GM21390 (cell line): Measurements from ENCODE around the gene ADD1.

Source experiments
- ATAC-seq: cut with Tn5 transposase; IDR thresholded peaks from one replicate; pipeline ENCODE4 v1.9.1; 2021; ENCODE audit not compliant: unreplicated experiment

The ADD1 gene

DNA sequence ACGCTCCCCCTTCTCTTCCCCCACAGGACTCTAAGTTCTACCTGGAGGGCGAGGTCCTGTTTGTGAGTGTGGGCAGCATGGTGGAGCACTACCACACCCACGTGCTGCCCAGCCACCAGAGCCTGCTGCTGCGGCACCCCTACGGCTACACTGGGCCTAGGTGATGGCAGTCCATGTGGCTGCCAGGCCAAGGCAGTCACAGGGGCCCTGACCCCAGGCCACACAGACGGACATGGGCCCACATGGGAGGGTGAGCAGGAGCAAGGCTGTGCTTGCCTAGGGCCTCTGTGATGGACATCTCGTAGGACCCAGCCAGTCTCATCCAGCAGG, 10.0 kb upstream of the ADD1 start:
- no peak for ATAC-seq

DNA sequence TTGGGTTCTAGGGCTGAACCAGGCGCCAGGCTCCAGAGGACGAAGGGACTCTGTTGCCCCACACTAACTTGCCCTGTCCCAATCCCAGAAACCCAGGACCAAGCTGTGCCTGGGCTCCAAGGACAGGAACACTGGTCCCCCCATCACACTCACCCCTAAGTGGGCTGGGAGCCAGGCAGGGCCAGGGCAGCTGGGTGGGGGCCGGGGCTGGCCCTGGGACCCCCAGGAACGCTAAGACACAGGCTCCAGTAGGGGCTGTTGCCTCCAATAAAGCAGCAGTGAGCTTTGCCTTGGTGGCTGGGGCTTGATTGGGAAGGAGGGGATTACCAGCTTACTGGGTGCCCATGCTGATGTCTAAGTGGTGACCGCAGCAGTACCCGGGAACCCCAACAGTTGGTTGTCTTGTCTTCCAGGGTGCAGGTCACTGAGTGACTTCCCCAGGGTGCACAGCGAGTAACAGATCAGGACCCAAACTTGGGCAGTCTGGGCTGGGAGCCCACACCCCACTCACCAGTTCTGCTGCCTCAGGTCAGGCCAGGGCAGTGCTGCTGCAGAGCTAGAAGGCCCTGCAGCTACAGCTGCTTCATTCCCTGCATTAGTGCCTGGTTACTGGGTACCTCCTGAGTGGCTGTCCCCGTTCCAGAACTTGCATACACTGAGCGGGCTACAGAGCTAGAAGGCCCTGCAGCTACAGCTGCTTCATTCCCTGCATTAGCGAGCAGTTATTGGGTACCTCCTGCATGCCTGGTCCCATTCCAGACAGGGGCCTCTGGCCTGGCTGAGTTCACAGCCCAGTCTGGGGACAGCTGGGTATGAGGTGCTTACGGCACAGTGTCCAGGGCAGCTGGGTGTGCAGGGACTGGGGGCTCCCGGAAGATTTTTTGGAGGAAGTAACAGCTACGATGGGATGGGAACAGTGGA, 9.4 kb upstream of the ADD1 start:
- no peak for ATAC-seq

DNA sequence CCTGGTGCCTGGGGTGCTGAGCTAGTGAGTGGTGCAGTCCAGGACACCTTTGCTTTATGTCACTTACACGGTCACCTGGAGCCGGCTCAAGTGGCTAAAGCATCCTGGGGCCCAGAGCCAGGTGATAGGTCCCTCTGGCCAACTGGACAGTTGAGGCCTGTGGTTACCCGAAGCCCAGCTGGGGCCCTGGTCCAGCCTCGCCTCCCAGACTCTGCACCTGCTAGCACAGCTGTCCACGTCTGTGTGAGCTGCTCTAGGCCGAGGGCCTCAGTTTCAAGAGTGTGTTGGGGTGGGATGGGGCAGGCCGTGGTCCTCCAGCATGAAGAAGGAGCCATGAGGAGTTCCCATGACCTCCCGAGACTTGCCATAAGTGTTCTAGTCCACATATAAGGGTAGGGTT, 7.7 kb upstream of the ADD1 start:
- ATAC-seq: no peak

DNA sequence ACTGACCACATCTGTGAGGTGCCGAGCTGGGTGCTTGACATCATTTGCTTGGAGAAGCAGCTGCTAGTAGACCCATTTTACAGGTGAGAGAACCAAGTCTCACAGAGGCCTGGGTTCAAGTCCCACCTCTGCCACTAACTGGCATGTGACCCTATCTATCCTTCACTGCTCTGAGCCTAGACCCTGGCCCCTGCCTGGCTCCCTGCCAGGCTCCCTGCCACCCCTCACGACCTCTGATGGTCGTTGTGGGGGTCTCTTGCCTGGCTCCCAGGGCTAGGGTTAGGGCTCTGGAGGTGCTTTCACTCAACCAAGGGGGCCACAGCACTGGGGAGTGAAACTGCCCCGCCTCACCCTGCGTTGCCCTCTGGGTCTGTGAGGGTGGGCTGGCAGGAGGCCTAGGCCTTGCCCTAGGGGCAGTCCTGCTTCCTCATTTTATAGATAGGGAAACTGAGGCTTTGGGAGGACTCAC, 7.2 kb upstream of the ADD1 start:
- ATAC-seq: no peak

DNA sequence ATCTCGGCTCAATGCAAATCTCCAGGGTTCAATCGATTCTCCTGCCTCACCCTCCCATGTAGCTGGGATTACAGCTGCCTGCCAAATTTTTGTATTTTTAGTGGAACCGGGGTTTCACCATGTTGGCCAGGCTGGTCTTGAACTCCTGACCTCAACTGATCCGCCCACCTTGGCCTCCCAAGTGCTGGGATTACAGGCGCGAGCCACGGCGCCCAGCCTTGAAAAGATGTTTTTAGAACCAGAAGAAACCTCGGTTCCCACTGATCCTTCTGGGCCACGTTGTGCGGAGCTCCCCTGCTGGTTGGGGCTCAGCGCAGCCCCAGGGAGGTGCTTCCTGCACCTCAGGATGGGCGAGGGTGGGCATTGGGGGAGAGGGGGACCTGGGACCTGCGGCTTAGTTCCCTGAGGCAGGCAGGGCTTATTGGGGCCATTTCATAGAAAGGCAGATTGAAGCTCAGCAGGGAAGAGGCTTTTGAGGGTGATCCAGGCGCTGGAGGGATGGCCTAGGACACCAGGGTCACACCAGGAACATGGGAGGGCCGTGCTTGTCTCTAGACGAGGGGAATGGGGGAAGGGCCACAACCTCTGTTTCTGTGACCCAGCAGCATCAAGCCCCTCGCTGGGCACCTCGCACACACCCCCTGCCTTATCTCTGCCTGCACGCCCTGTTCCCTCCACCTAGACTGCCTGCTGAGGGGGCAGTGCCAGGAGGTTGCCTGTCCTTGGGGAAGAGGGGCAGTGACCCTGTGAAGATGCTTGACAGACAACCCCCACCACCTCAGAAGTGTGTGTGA, 6.3 kb upstream of the ADD1 start:
- ATAC-seq: no peak

DNA sequence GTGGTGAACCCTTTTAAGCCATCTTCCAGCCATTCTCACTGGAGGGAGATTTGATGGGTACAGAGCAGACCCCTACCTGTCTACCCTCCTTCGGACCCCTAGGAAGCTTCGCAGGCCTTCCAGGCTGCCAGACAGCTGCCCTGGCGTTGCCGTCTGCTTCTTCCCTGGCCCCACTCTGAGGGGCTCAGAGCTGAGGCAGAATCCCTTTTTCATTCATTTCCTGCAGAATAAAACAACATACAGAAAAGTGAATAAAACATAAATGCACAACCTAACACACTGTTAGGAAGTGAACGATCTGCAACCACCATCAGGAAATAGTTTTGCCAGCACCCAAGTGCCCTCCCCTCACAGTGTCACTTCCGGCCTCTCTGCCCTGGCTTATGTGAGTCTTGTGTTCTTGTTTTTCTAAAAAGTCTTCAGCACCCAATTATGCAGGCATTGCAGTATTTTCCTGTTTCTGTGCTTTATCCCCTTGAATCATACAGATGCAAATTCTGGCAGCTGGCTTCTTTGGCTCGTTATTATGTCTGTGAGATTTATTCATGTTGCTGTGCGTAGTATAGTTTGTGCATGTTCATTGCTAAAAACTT, 5.6 kb upstream of the ADD1 start:
- ATAC-seq: no peak

DNA sequence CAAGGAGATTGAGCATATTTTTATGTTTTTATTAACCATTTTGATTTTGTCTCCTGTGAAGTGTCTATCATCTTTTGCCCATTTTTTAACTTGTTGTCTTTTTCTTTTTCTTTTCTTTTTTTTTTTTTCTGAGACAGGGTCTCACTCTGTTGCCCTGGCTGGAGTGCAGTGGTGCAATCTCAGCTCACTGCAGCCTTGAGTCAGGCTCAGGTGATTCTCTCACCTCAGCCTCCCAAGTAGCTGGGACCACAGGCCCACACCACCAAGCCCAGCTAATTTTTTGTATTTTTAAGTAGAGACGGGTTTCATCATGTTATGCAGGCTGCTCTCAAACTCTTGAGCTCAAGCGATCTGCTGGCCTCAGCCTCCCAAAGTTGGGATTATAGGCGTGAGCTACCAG, 4.6 kb upstream of the ADD1 start:
- no peak for ATAC-seq

DNA sequence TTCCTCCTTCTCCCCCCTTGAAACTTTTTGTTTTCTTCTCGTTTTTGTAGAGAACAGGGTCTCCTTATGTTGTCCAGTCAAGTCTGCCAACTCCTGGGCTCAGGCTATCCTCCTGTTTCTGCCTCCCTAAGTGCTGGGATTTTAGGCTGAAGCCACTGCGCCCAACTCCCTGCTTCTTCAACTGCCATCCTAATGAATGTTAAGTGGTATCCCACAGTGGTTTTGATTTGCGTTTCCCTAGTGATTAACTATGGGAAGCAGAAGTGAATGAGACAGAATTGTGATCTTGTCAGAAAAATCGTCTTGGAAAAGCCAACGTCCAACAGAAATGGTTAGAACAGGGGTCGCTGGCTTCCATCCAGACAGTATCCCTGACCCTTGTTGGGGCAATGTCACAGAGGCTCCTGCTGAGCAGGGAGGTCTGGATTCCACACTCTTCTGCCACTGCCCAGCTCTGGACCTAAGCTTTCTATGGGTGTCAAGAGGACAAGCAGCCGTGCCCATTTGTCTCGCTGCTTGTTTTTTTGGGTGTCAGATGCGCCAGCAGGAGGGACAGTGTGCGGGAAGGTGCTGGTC, 869 bp upstream of the ADD1 start:
- no peak for ATAC-seq

DNA sequence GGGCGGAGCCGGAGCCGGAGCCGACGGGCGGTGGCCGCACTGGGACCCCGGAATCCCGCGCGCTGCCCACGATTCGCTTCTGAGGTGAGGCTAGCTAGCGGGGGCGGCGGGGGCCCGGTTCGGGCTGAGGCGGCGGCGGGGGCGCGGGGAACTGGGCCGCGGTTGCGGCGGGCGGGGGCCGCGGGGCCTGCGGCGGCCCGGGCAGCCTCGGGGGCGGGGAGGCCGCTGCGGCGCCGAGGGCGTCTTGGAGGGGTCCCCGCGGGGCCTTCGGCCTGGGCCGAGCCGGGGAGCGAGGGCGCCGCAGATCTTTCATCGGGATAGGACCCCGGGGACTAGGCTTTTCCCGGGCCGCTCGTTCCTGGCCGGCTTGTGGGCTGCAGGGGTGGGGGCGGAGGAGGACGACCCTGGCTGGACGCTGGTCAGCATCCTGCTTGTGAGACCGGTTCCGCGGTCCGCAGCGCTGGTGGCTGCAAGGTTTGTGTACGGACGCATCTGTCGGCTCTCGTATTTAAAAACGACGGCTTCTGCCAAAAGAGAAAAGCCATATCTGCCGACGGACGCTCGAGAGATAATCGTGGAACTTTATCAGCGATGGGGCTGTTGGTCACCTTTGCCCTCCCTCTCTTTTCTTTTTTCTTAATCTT, 419 bp downstream of the ADD1 start:
- ATAC-seq: no peak

DNA sequence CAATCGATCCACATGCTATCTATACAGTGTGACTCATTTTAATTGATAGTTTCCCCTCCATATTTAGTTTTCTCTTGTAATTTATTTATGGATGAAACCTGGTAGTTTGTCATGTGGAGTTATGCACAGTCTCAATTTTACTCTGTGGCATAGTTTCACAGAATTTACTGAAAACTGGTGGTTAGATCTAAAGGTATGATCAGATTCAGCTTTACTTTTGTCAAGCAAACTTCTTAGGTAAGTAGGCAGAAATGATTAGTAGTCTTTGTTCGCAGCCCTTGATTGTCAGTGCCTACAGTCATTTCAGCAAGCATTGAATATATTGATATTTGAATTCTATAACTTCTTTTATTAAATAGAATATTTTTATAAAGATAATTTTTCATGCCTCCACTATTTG, 2.5 kb downstream of the ADD1 start:
- ATAC-seq: no peak

DNA sequence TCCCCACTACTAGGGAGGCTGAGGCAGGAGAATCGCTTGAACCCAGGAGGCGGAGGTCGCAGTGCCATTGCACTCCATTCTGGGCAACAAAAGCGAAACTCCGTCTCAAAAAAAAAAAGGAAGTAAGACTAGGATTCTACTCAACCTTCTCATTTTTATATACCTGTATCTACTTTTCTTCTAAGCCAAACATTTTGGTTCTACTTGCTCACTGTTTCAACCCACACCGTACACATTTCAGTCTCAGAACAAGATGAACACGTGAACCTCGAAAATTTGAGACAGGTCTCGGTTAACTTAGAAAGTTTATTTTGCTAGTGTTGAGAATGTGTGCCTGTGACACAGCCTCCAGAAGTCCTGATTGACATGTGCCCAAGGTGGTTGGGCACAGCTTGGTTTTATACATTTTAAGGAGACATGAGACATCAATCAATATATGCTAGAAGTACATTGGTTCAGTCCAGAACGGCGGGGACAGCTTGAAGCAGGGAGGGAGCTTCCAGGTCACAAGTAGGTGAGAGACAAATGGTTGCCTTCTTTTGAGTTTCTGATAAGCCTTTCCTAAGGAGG, 3.7 kb downstream of the ADD1 start:
- no peak for ATAC-seq

DNA sequence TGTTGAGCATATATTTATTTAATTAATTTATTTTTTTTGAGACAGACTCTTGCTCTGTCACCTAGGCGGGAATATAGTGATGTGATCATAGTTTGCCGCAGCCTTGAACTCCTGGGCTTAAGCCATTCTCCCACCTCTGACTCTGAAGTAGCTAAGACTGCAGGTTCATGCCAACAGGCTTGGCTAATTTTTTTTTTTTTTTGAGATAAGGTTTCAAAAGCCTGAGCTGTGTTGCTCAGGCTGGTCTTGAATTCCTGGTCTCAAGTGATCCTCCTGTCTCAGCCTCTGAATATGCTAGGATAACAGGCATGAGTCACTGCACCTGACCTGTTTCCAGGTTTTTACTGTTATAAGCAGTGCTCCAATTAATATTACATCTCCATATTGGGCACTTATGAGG, 4.8 kb downstream of the ADD1 start:
- ATAC-seq: no peak

DNA sequence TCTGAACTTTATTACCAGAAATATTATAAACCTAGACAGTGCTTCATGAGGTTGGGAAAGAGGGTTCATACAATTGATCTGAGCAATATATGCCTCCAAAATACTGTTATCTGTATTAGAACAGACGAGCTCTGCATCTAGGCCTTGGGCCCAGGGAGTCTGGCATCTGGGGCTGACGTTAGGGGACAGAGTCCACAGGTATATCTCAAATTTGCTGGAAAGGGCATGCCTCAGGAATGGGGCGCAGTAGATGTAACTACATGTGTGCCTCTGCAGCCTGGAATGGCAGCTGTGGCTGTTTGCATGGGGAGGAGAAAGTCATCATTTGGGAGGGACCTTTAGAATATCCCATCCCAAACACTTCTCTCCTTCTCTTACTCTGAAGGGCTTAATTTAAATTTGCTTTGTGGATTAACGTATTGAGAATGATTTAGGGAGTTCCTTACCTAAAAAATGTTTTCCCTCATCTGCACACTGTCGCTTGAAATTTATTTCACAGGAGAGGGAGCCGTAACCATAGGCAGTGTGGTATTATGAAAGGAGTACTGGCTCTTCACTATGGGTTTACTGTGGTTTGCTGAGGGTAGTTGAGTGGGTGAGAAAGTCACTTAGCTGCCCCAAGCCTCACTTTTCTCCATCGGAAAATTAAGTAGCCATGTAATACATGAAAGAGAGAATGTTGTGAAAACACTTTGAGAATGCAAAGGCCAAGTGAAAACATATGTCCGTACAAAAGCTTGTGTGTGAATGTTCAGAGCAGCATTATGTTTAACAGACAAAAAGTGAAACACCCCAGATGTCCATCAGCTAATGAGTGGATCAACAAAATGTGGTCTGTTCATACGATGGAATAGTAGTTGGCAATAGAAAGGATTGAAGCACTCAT, 5.9 kb downstream of the ADD1 start:
- ATAC-seq: no peak

DNA sequence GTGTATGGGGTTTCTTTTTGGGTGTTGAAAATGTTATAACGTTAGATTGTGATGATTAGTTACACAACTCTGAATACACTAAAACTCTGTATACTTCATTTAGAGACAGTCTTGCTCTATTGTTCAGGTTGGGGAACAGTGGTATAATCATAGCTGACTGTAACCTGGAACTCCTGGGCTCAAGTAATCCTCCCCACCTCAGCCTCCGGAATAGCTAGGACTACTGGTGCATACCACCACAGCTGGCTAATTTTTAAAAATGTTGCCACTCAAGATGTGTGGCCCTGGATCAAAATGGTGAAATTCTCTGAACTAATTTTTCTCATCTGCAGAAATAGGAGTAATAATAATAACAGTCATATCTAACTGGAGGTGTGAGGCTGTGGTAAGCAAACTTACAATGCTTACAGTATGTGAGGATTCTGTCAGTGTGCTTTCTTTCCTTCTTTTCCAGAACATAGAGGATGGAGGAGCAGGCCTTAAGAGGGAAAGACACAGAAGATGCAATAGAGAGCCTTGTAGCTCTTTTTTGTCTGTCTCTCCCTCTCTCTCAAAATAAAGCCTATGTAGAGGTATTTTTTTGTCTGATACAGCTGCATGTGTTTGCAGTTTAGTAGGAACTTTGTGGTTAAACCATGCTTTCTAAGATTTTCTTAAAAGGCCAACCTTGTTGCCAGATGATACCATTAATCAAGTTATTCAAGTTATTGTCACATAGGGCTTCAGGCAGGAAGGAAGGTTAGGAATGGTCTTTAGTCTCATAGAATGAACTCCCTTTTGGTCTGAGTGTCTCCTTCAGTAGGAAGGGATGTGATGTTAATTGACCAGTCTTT, 7.5 kb downstream of the ADD1 start:
- no peak for ATAC-seq

DNA sequence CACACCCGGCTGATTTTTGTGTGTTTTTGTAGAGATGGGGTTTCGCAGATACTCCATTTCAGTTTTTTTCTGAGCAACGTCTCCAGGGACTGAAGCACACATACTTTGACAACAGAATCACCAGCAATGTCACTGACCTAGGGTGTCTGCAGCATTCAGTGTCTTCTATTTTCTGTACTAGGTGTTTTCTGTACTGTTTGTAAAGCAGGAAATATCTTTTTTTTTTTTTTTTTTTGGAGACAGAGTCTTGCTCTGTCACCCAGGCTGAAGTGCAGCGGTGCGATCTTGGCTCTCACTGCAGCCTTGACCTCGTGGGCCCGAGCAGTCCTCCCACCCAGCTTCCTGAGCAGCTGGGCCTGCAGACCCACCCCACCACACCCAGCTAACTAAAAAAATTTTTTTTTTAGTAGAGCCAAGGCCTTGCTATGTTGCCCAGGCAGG, 8.9 kb downstream of the ADD1 start:
- ATAC-seq: peak; percentile 57

DNA sequence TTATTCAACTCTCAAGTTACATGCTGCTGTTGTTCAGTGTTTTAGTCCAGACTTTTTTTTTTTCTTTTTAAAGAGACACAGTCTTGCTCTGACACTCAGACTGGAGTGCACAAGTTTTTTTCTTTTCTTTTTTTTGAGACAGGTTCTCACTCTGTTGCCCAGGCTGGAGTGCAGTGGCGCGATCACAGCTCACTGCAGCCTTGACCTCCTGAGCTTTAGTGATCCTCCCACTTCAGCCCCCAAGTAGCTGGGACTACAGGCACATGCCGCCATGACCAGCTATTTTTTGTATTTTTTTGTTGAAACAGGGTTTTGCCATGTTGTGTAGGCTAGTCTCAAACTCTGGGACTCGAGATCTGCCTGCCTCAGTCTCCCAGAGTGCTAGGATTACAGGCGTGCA, 11.9 kb downstream of the ADD1 start:
- ATAC-seq: no peak

DNA sequence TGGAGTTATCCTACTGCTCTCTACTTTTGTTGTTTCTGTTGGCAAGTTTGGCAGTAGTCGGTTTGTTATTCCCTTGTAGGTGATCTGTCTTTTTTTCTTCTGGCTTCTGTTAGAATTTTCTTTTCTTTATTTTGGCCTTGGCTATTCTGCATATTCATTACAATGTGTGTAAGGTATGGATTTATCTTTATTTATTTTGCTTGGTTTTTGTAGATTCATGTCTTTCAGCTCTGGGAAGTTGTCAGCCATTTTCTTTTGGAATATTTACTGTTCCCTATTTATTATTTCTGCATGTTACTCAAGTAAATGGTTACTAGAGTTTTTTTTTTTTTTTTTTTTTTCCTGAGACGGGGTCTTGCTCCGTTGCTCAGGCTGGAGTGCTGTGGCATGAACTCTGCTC, 12.6 kb downstream of the ADD1 start:
- no peak for ATAC-seq

DNA sequence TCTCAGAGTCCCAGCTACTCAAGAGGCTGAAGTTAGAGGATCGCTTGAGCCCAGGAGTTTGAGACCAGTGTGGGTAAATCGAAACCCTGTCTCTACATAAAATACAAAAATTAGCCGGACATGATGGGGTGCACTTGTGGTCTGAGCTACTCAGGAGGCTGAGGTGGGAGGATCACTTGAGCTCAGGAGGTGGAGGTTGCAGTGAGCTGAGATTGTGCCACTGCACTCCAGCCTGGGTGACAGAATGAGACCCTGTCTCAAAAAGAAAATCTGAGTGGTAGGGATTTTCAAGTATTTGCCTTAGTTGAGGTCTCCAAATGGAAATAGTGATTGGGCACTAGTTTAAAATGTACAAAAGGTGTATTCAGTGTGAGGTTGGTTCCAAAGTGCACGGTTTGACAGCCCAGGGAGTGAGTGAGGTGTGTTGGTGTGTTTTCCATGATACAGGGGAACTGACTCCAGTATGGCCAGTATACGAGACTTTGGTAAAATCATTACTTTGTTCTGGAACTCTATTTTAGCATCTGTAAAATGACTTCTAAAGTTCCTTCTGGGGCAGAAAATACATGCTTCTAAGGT, 13.8 kb downstream of the ADD1 start:
- ATAC-seq: no peak
